T-cell (primary cell): Measurements from ENCODE around the gene UBE2U. TPM values are rescaled to one million over a fixed set of nuclear protein-coding genes. Genes with fewer than 3 reads are reported as not detected.

ENCODE experiments used
- ATAC-seq, 4 experiments: fragments of 200-7000 bp in 3 of 4; fragments of 150-1000 bp in 1 of 4; cut with Tn5 transposase; replicated peaks in 1 of 4; 1 replicate in 3 of 4; 2 replicates in 1 of 4; pipeline ENCODE4 v1.10.0; 2021; ENCODE audit warnings: moderate library complexity in 3 of 4, mild to moderate bottlenecking in 2 of 4, moderate number of reproducible peaks in 1 of 4
- CTCF ChIA-PET, 2 donors: fragments of 300-600 bp; sonication (Branson Sonifier 250); formaldehyde crosslinking; loops; one replicate each; lab custom pipeline; 2022; ENCODE audit warnings: antibody characterized with exemption in 2 of 2; lab: Charles Lee
- POLR2A ChIA-PET, 2 donors: fragments of 300-600 bp; sonication (Branson Sonifier 250); formaldehyde crosslinking; loops; one replicate each; lab custom pipeline; 2022; ENCODE audit warnings: antibody characterized with exemption in 2 of 2; lab: Charles Lee
- DNase-seq, 35 experiments: peaks; one replicate each; pipeline versions ENCODE4 v3.0.0 to v3.0.0-alpha.2; 2013 to 2023
- H3K27ac ChIP-seq: one replicate; pipeline ENCODE4 v1.5.1; 2013; ENCODE audit warnings: low read length
- H3K27me3 ChIP-seq, 2 experiments: replicated peaks in 1 of 2; 1 replicate in 1 of 2; 2 replicates in 1 of 2; pipeline versions ENCODE4 v1.6.1 to v1.7.0; 2013; ENCODE audit warnings: low read length in 1 of 2, mixed read lengths in 1 of 2; ENCODE audit not compliant: control insufficient read depth in 2 of 2, insufficient read depth in 2 of 2; ENCODE audit errors: extremely low read depth in 1 of 2
- H3K36me3 ChIP-seq, 2 donors: 1 replicate in 1 of 2; 2 replicates in 1 of 2; pipeline versions ENCODE4 v1.6.1 to v1.7.0; 2013; ENCODE audit warnings: low read length in 1 of 2; ENCODE audit not compliant: control insufficient read depth in 2 of 2, insufficient read depth in 1 of 2; ENCODE audit errors: extremely low read depth in 1 of 2
- H3K4me1 ChIP-seq, 2 experiments: 1 replicate in 1 of 2; 2 replicates in 1 of 2; pipeline versions ENCODE4 v1.6.1 to v1.7.0; 2013; ENCODE audit warnings: low read length in 2 of 2, mixed read lengths in 1 of 2; ENCODE audit not compliant: insufficient read depth in 2 of 2, control insufficient read depth in 1 of 2; ENCODE audit errors: extremely low read depth in 1 of 2
- H3K4me3 ChIP-seq, 2 donors: 1 replicate in 1 of 2; 2 replicates in 1 of 2; pipeline versions ENCODE4 v1.5.1 to v1.7.0; 2013; ENCODE audit warnings: mild to moderate bottlenecking in 2 of 2, low read length in 1 of 2, moderate library complexity in 1 of 2; ENCODE audit not compliant: control insufficient read depth in 1 of 2; ENCODE audit errors: extremely low read depth in 1 of 2
- H3K9me3 ChIP-seq: 2 replicates; pipeline ENCODE4 v1.7.0; 2013
- H3K27ac Mint-ChIP-seq, 2 donors: one replicate each; pipeline ENCODE4 v1.8.0; 2020 to 2021; ENCODE audit warnings: mild to moderate bottlenecking in 2 of 2, mixed read lengths in 2 of 2
- H3K27me3 Mint-ChIP-seq, 2 donors: one replicate each; pipeline ENCODE4 v1.8.0; 2021 to 2022; ENCODE audit warnings: mixed read lengths in 2 of 2
- H3K36me3 Mint-ChIP-seq: one replicate; pipeline ENCODE4 v1.8.0; 2021; ENCODE audit warnings: mixed read lengths
- H3K4me1 Mint-ChIP-seq, 3 donors: one replicate each; pipeline ENCODE4 v1.8.0; 2020 to 2022; ENCODE audit warnings: mixed read lengths in 3 of 3, mild to moderate bottlenecking in 1 of 3
- H3K4me3 Mint-ChIP-seq, 3 donors: one replicate each; pipeline ENCODE4 v1.8.0; 2020 to 2022; ENCODE audit warnings: mild to moderate bottlenecking in 3 of 3, mixed read lengths in 3 of 3, moderate library complexity in 3 of 3
- H3K9me3 Mint-ChIP-seq, 3 donors: one replicate each; pipeline ENCODE4 v1.8.0; 2020 to 2022; ENCODE audit warnings: mixed read lengths in 3 of 3
- WGBS: methylation state at CpG from one replicate; pipeline ENCODE4 v1.1.5; 2013; ENCODE audit warnings: missing lambda C conversion rate; ENCODE audit not compliant: insufficient coverage; 5-methylcytosine and 5-hydroxymethylcytosine counted together
- total RNA-seq, 35 experiments: library from RNA in 6 of 35; stranded (reverse) in 6 of 35; fragments of 120-200 nt in 1 of 35; gene quantifications; one replicate each; pipeline versions ENCODE4 v1.2.1 to v1.2.4 and lab custom pipeline; 2013 to 2026

UBE2U gene
- total RNA-seq, 5 donors from 2014 or later (not counting 1 experiment from before 2014, with no cell fraction given), result not detected

DNA sequence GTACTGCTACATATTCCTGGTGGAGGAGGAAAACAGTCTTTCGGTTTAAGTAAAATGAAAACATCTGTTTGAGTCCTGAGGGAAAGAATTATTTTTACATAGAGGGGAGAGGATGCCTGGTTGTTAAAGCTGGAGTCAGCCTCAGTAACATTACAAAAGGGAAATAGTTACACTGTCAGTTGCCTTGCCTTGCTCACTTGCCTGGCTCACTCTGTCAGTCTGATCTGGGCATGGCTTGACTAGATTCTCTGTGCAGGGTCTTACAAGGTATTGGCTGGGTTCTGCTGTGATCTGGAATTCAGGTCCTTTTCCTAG, 8.4 kb upstream of the UBE2U start:
- H3K4me3 Mint-ChIP-seq, result no peak overlapping the region
- no peaks in the 10 kb centered on the region for H3K27me3 Mint-ChIP-seq
- no peak overlapping the region for H3K27ac Mint-ChIP-seq
- Histone ChIP-seq H3K27me3 (no peaks in the 10 kb centered on the region), H3K9me3 (no peaks in the 10 kb centered on the region), H3K4me3 (no peak overlapping the region), H3K4me1 (no peaks in the 10 kb centered on the region), H3K36me3 (no peaks in the 10 kb centered on the region), H3K27ac (no peak overlapping the region)
- H3K9me3 Mint-ChIP-seq, result no peaks in the 10 kb centered on the region
- DNase-seq (no peak), ATAC-seq (no peak)
- ChIA-PET POLR2A (no interaction called here), CTCF (no interaction called here)
- H3K4me1 Mint-ChIP-seq, result no peaks in the 10 kb centered on the region
- no CpG with 5 or more reads among the region's 1 CpG for WGBS
- no peaks in the 10 kb centered on the region for H3K36me3 Mint-ChIP-seq

GRCh38 chr1:64196074-64196870, 7.2 kb upstream of the UBE2U start:
- H3K27me3 Mint-ChIP-seq, result no peaks in the 10 kb centered on the region
- Histone ChIP-seq H3K36me3 (no peaks in the 10 kb centered on the region), H3K4me3 (no peak overlapping the region), H3K27me3 (no peaks in the 10 kb centered on the region), H3K9me3 (no peaks in the 10 kb centered on the region), H3K27ac (no peak overlapping the region), H3K4me1 (no peaks in the 10 kb centered on the region)
- H3K4me3 Mint-ChIP-seq, result no peak overlapping the region
- no peaks in the 10 kb centered on the region for H3K36me3 Mint-ChIP-seq
- H3K4me1 Mint-ChIP-seq, result no peaks in the 10 kb centered on the region
- WGBS, result 73% methylated on average over 5 of the region's 8 CpGs
- H3K27ac Mint-ChIP-seq, result no peak overlapping the region
- DNase-seq (no peak), ATAC-seq (no peak)
- ChIA-PET CTCF (no interaction called here), POLR2A (no interaction called here)
- H3K9me3 Mint-ChIP-seq, result no peaks in the 10 kb centered on the region

GRCh38 chr1:64197076-64197475, 6.3 kb upstream of the UBE2U start:
- H3K27ac Mint-ChIP-seq, result no peak overlapping the region

GRCh38 chr1:64199154-64199553, 4.3 kb upstream of the UBE2U start:
- no peak for ATAC-seq
- POLR2A ChIA-PET, result no interaction called here

More at GRCh38 chr1:64197076-64197475, 6.3 kb upstream of the UBE2U start:
- ATAC-seq (no peak), DNase-seq (no peak)
- ChIA-PET CTCF (no interaction called here), POLR2A (no interaction called here)
- Mint-ChIP-seq H3K4me1 (no peaks in the 10 kb centered on the region), H3K27me3 (no peaks in the 10 kb centered on the region), H3K36me3 (no peaks in the 10 kb centered on the region), H3K9me3 (no peaks in the 10 kb centered on the region), H3K4me3 (no peak overlapping the region)
- H3K27me3 ChIP-seq, result no peaks in the 10 kb centered on the region
- no CpG with 5 or more reads among the region's 3 CpGs for WGBS
- no peak overlapping the region for H3K27ac ChIP-seq
- no peaks in the 10 kb centered on the region for H3K4me1 ChIP-seq
- no peaks in the 10 kb centered on the region for H3K9me3 ChIP-seq
- no peaks in the 10 kb centered on the region for H3K36me3 ChIP-seq
- H3K4me3 ChIP-seq, result no peak overlapping the region

GRCh38 chr1:64200064-64200463, 3.4 kb upstream of the UBE2U start:
- no peaks in the 10 kb centered on the region for H3K4me1 ChIP-seq
- DNase-seq (no peak), ATAC-seq (no peak)
- no peaks in the 10 kb centered on the region for H3K36me3 Mint-ChIP-seq
- WGBS, result no CpG with 5 or more reads among the region's 1 CpG
- CTCF ChIA-PET, result no interaction called here
- H3K9me3 Mint-ChIP-seq, result no peaks in the 10 kb centered on the region
- H3K4me1 Mint-ChIP-seq, result no peaks in the 10 kb centered on the region
- no peak overlapping the region for H3K4me3 ChIP-seq
- H3K27ac ChIP-seq, result no peak overlapping the region
- no peak overlapping the region for H3K4me3 Mint-ChIP-seq
- H3K27me3 Mint-ChIP-seq, result peaks cover 0 to 3% of the 10 kb centered on the region in 2 donors
- POLR2A ChIA-PET, result no interaction called here
- H3K27ac Mint-ChIP-seq, result no peak overlapping the region
- H3K9me3 ChIP-seq, result no peaks in the 10 kb centered on the region
- H3K27me3 ChIP-seq, result peaks cover 3 to 6% of the 10 kb centered on the region in 2 experiments
- H3K36me3 ChIP-seq, result no peaks in the 10 kb centered on the region

More at GRCh38 chr1:64199154-64199553, 4.3 kb upstream of the UBE2U start:
- Histone ChIP-seq H3K36me3 (no peaks in the 10 kb centered on the region), H3K4me3 (no peak overlapping the region), H3K27me3 (peaks cover 0 to 6% of the 10 kb centered on the region in 2 experiments), H3K27ac (no peak overlapping the region), H3K4me1 (no peaks in the 10 kb centered on the region), H3K9me3 (no peaks in the 10 kb centered on the region)
- CTCF ChIA-PET, result interaction anchor here in 1 of 2 donors (0.6 kb wide), 1 partner anchor 1357 kb away, joined by 3 read pairs; no protein-coding TSS in a partner anchor
- H3K27ac Mint-ChIP-seq, result no peak overlapping the region
- H3K9me3 Mint-ChIP-seq, result no peaks in the 10 kb centered on the region
- no peaks in the 10 kb centered on the region for H3K27me3 Mint-ChIP-seq
- no peak overlapping the region for H3K4me3 Mint-ChIP-seq
- no peaks in the 10 kb centered on the region for H3K4me1 Mint-ChIP-seq
- no peaks in the 10 kb centered on the region for H3K36me3 Mint-ChIP-seq
- no CpG with 5 or more reads among the region's 2 CpGs for WGBS
- no peak for DNase-seq

GRCh38 chr1:64209221-64209620, 5.8 kb downstream of the UBE2U start:
- no peaks in the 10 kb centered on the region for H3K4me1 ChIP-seq
- ChIA-PET CTCF (no interaction called here), POLR2A (no interaction called here)
- Mint-ChIP-seq H3K4me3 (no peak overlapping the region), H3K36me3 (no peaks in the 10 kb centered on the region), H3K27ac (no peak overlapping the region), H3K27me3 (peaks cover 8 to 12% of the 10 kb centered on the region in 2 donors), H3K9me3 (no peaks in the 10 kb centered on the region), H3K4me1 (no peaks in the 10 kb centered on the region)
- ATAC-seq, result no peak
- H3K27ac ChIP-seq, result no peak overlapping the region
- peaks cover 2 to 3% of the 10 kb centered on the region in 2 experiments for H3K27me3 ChIP-seq
- WGBS, result no CpG with 5 or more reads among the region's 2 CpGs
- no peak for DNase-seq
- no peaks in the 10 kb centered on the region for H3K36me3 ChIP-seq
- no peak overlapping the region for H3K4me3 ChIP-seq
- H3K9me3 ChIP-seq, result no peaks in the 10 kb centered on the region
